SU-DHL-6 (cell line): ENCODE measurements around the gene ERICH4.

Experiments
- H2AFZ ChIP-seq: fragments of 200-600 bp; sonication (generic); 2 replicates; pipeline ENCODE4 v1.6.1; 2014; ENCODE audit warnings: low read depth, mild to moderate bottlenecking, moderate library complexity, mixed read lengths, antibody characterized with exemption, low read length; ENCODE audit not compliant: severe bottlenecking
- H3F3A ChIP-seq: fragments of 200-600 bp; shearing (Covaris generic); 2 replicates; pipeline ENCODE4 v1.6.0; 2016; ENCODE audit warnings: antibody characterized with exemption, mild to moderate bottlenecking; ENCODE audit not compliant: insufficient read depth
- H3K27ac ChIP-seq: fragments of 200-600 bp; sonication (generic); 2 replicates; pipeline ENCODE4 v1.5.1; 2016; ENCODE audit warnings: low read depth, mild to moderate bottlenecking, low read length, moderate library complexity, mixed read lengths
- H3K27me3 ChIP-seq: fragments of 200-600 bp; sonication (generic), shearing (Covaris generic); 2 replicates; pipeline ENCODE4 v1.6.0; 2014; ENCODE audit warnings: mild to moderate bottlenecking, low read length
- H3K36me3 ChIP-seq: fragments of 200-600 bp; sonication (generic); 2 replicates; pipeline ENCODE4 v1.6.1; 2014; ENCODE audit warnings: mild to moderate bottlenecking, low read length, mixed read lengths
- H3K4me2 ChIP-seq: fragments of 300-600, 200-600 bp; shearing (Covaris generic), sonication (generic); 2 replicates; pipeline ENCODE4 v1.6.0; 2014; ENCODE audit warnings: low read length, low read depth, mild to moderate bottlenecking; ENCODE audit not compliant: poor library complexity, severe bottlenecking
- H3K4me3 ChIP-seq: fragments of 200-600 bp; sonication (generic); 2 replicates; pipeline ENCODE4 v1.5.1; 2014; ENCODE audit warnings: antibody characterized with exemption, low read length, mild to moderate bottlenecking, mixed read lengths; ENCODE audit not compliant: insufficient read depth, poor library complexity, severe bottlenecking
- H3K79me2 ChIP-seq: fragments of 200-600 bp; sonication (generic); 2 replicates; pipeline ENCODE4 v1.6.1; 2014; ENCODE audit warnings: mild to moderate bottlenecking, low read length, moderate library complexity; ENCODE audit not compliant: insufficient read depth
- H3K9ac ChIP-seq: fragments of 200-600 bp; sonication (generic); 2 replicates; pipeline ENCODE4 v1.7.0; 2014; ENCODE audit warnings: mild to moderate bottlenecking, low read length
- H3K9me2 ChIP-seq: fragments of 200-600 bp; sonication (generic); replicated peaks from 2 replicates; pipeline ENCODE4 v1.6.1; 2014; ENCODE audit warnings: low read length; ENCODE audit not compliant: insufficient read depth
- H3K9me3 ChIP-seq: fragments of 200-600 bp; sonication (generic); 2 replicates; pipeline ENCODE4 v1.6.1; 2014; ENCODE audit warnings: low read length, mixed read lengths; ENCODE audit not compliant: insufficient read depth
- H4K20me1 ChIP-seq: fragments of 200-600 bp; sonication (generic); 2 replicates; pipeline ENCODE4 v1.6.1; 2014; ENCODE audit warnings: low read depth, mild to moderate bottlenecking, antibody characterized with exemption, low read length, moderate library complexity, mixed read lengths
- CTCF ChIP-seq: fragments of 200-600 bp; sonication (generic); IDR thresholded peaks from one replicate; pipeline ENCODE4 v1.5.1; 2017; ENCODE audit warnings: antibody characterized with exemption, mild to moderate bottlenecking, low read length, moderate library complexity; ENCODE audit not compliant: insufficient read depth, poor library complexity, severe bottlenecking
- EZH2phosphoT487 ChIP-seq: fragments of 200-600 bp; sonication (generic), shearing (Covaris generic); conservative IDR thresholded peaks from 2 replicates; pipeline ENCODE4 v1.6.1; 2018; ENCODE audit warnings: mild to moderate bottlenecking, antibody characterized with exemption, low read length, moderate library complexity, mixed read lengths

Gene ERICH4

GRCh38 chr19:41409288-41409687 is 33.7 kb upstream of the ERICH4 start:
- H3K9ac ChIP-seq: no peak overlapping the region

DNA sequence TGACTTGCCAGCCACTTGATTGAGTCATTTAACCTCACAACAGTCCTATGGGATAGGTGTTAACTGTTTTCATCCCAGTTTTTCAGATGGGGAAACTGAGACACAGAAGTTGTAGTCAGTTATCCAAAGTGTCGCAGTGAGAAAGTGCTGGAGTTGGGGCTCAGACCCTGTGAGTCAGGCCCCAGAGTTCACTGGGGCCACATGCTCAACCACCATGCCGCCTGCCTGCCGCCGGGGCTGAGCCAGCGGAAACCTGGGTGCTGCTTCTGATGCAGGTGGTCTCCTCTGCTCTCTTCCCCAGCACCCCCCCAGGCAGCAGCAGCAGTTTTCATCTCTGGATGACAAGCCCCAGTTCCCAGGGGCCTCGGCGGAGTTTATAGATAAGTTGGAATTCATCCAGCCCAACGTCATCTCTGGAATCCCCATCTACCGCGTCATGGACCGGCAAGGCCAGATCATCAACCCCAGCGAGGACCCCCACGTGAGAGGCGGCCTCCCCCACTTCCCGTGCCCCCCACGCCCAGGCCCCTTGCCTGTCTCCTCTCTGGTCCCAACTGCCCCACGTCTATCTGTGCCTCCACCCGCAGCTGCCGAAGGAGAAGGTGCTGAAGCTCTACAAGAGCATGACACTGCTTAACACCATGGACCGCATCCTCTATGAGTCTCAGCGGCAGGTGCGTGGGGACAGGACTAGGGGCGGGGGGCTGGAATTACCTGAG is 32.5 kb upstream of the ERICH4 start:
- no peaks in the 10 kb centered on the region for H3F3A ChIP-seq
- H3K27me3 ChIP-seq: no peaks in the 10 kb centered on the region
- no peak overlapping the region for H3K27ac ChIP-seq
- no peaks in the 10 kb centered on the region for H3K79me2 ChIP-seq
- no peaks in the 10 kb centered on the region for H3K36me3 ChIP-seq
- no peak overlapping the region for H3K4me3 ChIP-seq
- H3K9ac ChIP-seq: no peak overlapping the region
- H4K20me1 ChIP-seq: no peaks in the 10 kb centered on the region
- no peak overlapping the region for H3K4me2 ChIP-seq
- H3K9me3 ChIP-seq: no peaks in the 10 kb centered on the region
- H3K9me2 ChIP-seq: no peaks in the 10 kb centered on the region
- TF ChIP-seq EZH2phosphoT487 (no peak), CTCF (no peak)
- H2AFZ ChIP-seq: no peak overlapping the region

More at GRCh38 chr19:41409288-41409687, 33.7 kb upstream of the ERICH4 start:
- TF ChIP-seq CTCF (no peak), EZH2phosphoT487 (no peak)
- H3K4me2 ChIP-seq: no peak overlapping the region
- H3F3A ChIP-seq: no peaks in the 10 kb centered on the region
- H3K4me3 ChIP-seq: no peak overlapping the region
- no peaks in the 10 kb centered on the region for H3K27me3 ChIP-seq
- H3K27ac ChIP-seq: no peak overlapping the region
- H3K36me3 ChIP-seq: no peaks in the 10 kb centered on the region
- no peaks in the 10 kb centered on the region for H3K9me2 ChIP-seq
- H2AFZ ChIP-seq: no peak overlapping the region
- no peaks in the 10 kb centered on the region for H3K9me3 ChIP-seq
- no peaks in the 10 kb centered on the region for H3K79me2 ChIP-seq
- H4K20me1 ChIP-seq: no peaks in the 10 kb centered on the region

DNA sequence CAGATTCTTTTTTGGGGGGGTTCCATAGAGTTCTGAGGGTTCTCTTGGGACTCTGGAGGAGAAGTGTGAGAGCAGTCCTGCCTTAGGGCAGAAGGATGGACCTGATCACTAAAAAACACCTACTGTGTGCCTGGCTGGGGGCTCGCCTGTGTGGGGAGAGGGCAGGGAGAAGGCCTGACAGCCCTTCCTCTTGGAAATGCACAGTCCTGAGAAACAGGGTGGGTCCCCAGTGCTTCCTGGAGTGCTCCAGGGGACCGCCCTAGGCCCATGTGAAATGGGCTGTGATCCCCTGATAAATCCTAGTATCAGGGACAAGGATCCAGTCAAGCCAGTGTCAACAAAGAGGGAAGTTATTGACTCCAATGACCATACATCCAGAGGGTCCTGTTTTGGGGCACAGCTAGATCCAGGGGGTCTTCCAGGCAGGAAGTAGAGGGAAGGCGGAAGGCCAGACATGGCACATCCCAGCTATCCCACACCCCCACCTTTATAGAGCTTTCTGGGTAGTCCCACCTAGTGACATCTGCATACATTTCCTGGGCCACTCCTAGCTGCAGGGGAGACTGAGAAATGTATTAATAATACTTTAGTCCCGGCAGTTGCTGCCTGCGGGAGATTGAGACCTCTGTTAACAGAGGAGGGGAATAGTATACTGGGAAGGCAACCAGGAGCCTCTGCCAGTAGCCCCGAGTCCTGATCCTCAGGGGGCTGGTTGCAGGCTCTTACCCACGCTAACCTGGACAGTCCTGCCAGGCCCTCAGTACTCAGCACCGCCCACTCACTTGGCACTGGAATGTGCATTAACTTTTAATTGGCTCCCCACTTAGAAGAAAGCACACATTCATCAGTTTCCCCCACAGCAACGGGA is 31.6 kb upstream of the ERICH4 start:
- no peak overlapping the region for H3K4me2 ChIP-seq
- no peak overlapping the region for H3K4me3 ChIP-seq
- no peaks in the 10 kb centered on the region for H3F3A ChIP-seq
- no peaks in the 10 kb centered on the region for H3K9me3 ChIP-seq
- H3K27me3 ChIP-seq: no peaks in the 10 kb centered on the region
- no peak overlapping the region for H3K27ac ChIP-seq
- no peak overlapping the region for H2AFZ ChIP-seq
- H3K36me3 ChIP-seq: no peaks in the 10 kb centered on the region
- no peaks in the 10 kb centered on the region for H4K20me1 ChIP-seq
- no peaks in the 10 kb centered on the region for H3K9me2 ChIP-seq
- H3K9ac ChIP-seq: no peak overlapping the region
- no peaks in the 10 kb centered on the region for H3K79me2 ChIP-seq
- TF ChIP-seq EZH2phosphoT487 (no peak), CTCF (no peak)
